ENCODE data around the gene AGAP2. TPM values are rescaled to one million over a fixed set of nuclear protein-coding genes. Genes with fewer than 3 reads are reported as not detected.

AGAP2 gene
- total RNA-seq, 1 donor from 2014 or later: under 0.01 TPM

- no peak for TF ChIP-seq CTCF (conservative IDR thresholded peaks at IDR 0.05; ENCODE audit: low read depth, low read length)
- no peak for DNase-seq (ENCODE audit: low read depth)
- no peak overlapping the region for H3K4me3 ChIP-seq (ENCODE audit: low read depth, low read length)
Observed at GRCh38 chr12:57757771-57758170, 19.2 kb upstream of the AGAP2 start.

GRCh38 chr12:57756406-57757341, 18.1 kb upstream of the AGAP2 start:
- DNase-seq (ENCODE audit: low read depth): no peak
- peak; percentile 75 for TF ChIP-seq CTCF (conservative IDR thresholded peaks at IDR 0.05; ENCODE audit: low read depth, low read length)
- H3K4me3 ChIP-seq (ENCODE audit: low read depth, low read length): peak overlapping the region; percentile 73

GRCh38 chr12:57755454-57756372, 17.2 kb upstream of the AGAP2 start:
- DNase-seq (ENCODE audit: low read depth): no peak
- no peak for TF ChIP-seq CTCF (conservative IDR thresholded peaks at IDR 0.05; ENCODE audit: low read depth, low read length)
- H3K4me3 ChIP-seq (ENCODE audit: low read depth, low read length): peak overlapping the region; percentile 73

- peak overlapping the region; percentile 73 for H3K4me3 ChIP-seq (ENCODE audit: low read depth, low read length)
- no peak for TF ChIP-seq CTCF (conservative IDR thresholded peaks at IDR 0.05; ENCODE audit: low read depth, low read length)
- DNase-seq (ENCODE audit: low read depth): no peak
Observed at GRCh38 chr12:57755194-57755453, 16.6 kb upstream of the AGAP2 start.

- no peak for TF ChIP-seq CTCF (conservative IDR thresholded peaks at IDR 0.05; ENCODE audit: low read depth, low read length)
- DNase-seq (ENCODE audit: low read depth): no peak
Observed at GRCh38 chr12:57754411-57755193, 16.1 kb upstream of the AGAP2 start, which contains the start of gene MARCHF9. TSS of gene MARCHF9 (plus strand) at chr12:57755103. CDS start at chr12:57755529, 426 bp downstream.

GRCh38 chr12:57753756-57754337, 15.3 kb upstream of the AGAP2 start:
- no peak overlapping the region for H3K4me3 ChIP-seq (ENCODE audit: low read depth, low read length)

More at GRCh38 chr12:57754411-57755193, 16.1 kb upstream of the AGAP2 start, which contains the start of gene MARCHF9:
- H3K4me3 ChIP-seq (ENCODE audit: low read depth, low read length): peak within 1 kb of the TSS; percentile 73

More at GRCh38 chr12:57753756-57754337, 15.3 kb upstream of the AGAP2 start:
- no peak for DNase-seq (ENCODE audit: low read depth)
- TF ChIP-seq CTCF (conservative IDR thresholded peaks at IDR 0.05; ENCODE audit: low read depth, low read length): no peak

All from epithelial cell of proximal tubule (primary cell).